Liver (tissue), 3 donors: Measurements from ENCODE around the gene TBC1D10B.

Experiments used
- CTCF ChIP-seq: fragments of 150-350 bp; IDR thresholded peaks from 2 replicates; pipeline ENCODE4 v1.5.1; 2017; ENCODE audit warnings: improper control_type of control experiment, low read depth, low read length; ENCODE audit not compliant: missing input control
- EGR1 ChIP-seq, 2 donors: IDR thresholded peaks; 2 replicates each; pipeline ENCODE4 v1.6.1; 2016 to 2018; ENCODE audit warnings: antibody characterized with exemption in 2 of 2, low read depth in 2 of 2
- JUND ChIP-seq, 2 donors: IDR thresholded peaks; 2 replicates each; pipeline ENCODE4 v1.6.1; 2016; ENCODE audit warnings: antibody characterized with exemption in 2 of 2
- MAX ChIP-seq: IDR thresholded peaks from 2 replicates; pipeline ENCODE4 v1.6.1; 2016; ENCODE audit warnings: antibody characterized with exemption
- NR2F2 ChIP-seq: IDR thresholded peaks from 2 replicates; pipeline ENCODE4 v1.6.1; 2016; ENCODE audit warnings: antibody characterized with exemption
- RAD21 ChIP-seq, 2 donors: IDR thresholded peaks; 2 replicates each; pipeline ENCODE4 v1.6.1; 2016; ENCODE audit warnings: antibody characterized with exemption in 2 of 2, mild to moderate bottlenecking in 2 of 2
- REST ChIP-seq: IDR thresholded peaks from 2 replicates; pipeline ENCODE4 v1.6.1; 2016; ENCODE audit warnings: antibody characterized with exemption, mild to moderate bottlenecking
- SP1 ChIP-seq: IDR thresholded peaks from 2 replicates; pipeline ENCODE4 v1.6.1; 2018; ENCODE audit warnings: antibody characterized with exemption, mild to moderate bottlenecking
- TAF1 ChIP-seq: conservative IDR thresholded peaks from 2 replicates; pipeline ENCODE4 v1.6.1; 2016; ENCODE audit warnings: antibody characterized with exemption, mild to moderate bottlenecking
- donor health status: healthy.
- donor health status: healthy.

GRCh38 chr16:30395992-30396585, 25.8 kb upstream of the TBC1D10B start:
- TF ChIP-seq CTCF (no peak), RAD21 (IDR thresholded peaks at IDR 0.05) (no peak), REST (no peak), MAX (no peak), NR2F2 (no peak), SP1 (no peak), JUND (IDR thresholded peaks at IDR 0.05) (no peak), EGR1 (IDR thresholded peaks at IDR 0.05; ENCODE audit: low read depth in 2 of 2) (no peak), TAF1 (no peak)
